Measurements from ENCODE around the gene OR6N1.

Gene OR6N1

GRCh38 chr1:158771950-158772866 lies at the start of gene OR6N1:
TSS of gene OR6N1 (minus strand) at chr1:158772195. CDS start at chr1:158766682, 5,513 bp downstream.
- no peak for DNase-seq (ENCODE audit: low read depth in 2 of 2, low spot score in 1 of 2)

GRCh38 chr1:158821723-158822122 lies 49.7 kb upstream of the OR6N1 start:
- no peak for DNase-seq (ENCODE audit: low read depth in 2 of 2, low spot score in 1 of 2)

GRCh38 chr1:158819461-158820443 lies 47.8 kb upstream of the OR6N1 start:
- no peak for DNase-seq (ENCODE audit: low read depth in 2 of 2, low spot score in 1 of 2)

GRCh38 chr1:158818975-158819431 lies 47.0 kb upstream of the OR6N1 start:
- no peak for DNase-seq (ENCODE audit: low read depth in 2 of 2, low spot score in 1 of 2)

GRCh38 chr1:158818560-158818959 lies 46.6 kb upstream of the OR6N1 start:
- DNase-seq (ENCODE audit: low read depth in 2 of 2, low spot score in 1 of 2): no peak

- DNase-seq (ENCODE audit: low read depth in 2 of 2, low spot score in 1 of 2): no peak
These were observed 43.0 kb upstream of the OR6N1 start for GRCh38 chr1:158814970-158815369.

- DNase-seq (ENCODE audit: low read depth in 2 of 2, low spot score in 1 of 2): no peak
These were observed 41.2 kb upstream of the OR6N1 start for GRCh38 chr1:158813164-158813563.

- no peak for DNase-seq (ENCODE audit: low read depth in 2 of 2, low spot score in 1 of 2)
These were observed 40.3 kb upstream of the OR6N1 start for GRCh38 chr1:158812336-158812735.

- no peak for DNase-seq (ENCODE audit: low read depth in 2 of 2, low spot score in 1 of 2)
These were observed 38.3 kb upstream of the OR6N1 start for GRCh38 chr1:158810311-158810710.

GRCh38 chr1:158809862-158810261 lies 37.9 kb upstream of the OR6N1 start:
- no peak for DNase-seq (ENCODE audit: low read depth in 2 of 2, low spot score in 1 of 2)

GRCh38 chr1:158809256-158809655 lies 37.3 kb upstream of the OR6N1 start:
- no peak for DNase-seq (ENCODE audit: low read depth in 2 of 2, low spot score in 1 of 2)

- DNase-seq (ENCODE audit: low read depth in 2 of 2, low spot score in 1 of 2): no peak
These were observed 35.0 kb upstream of the OR6N1 start for GRCh38 chr1:158806916-158807536.

GRCh38 chr1:158803678-158804077 lies 31.7 kb upstream of the OR6N1 start:
- DNase-seq (ENCODE audit: low read depth in 2 of 2, low spot score in 1 of 2): no peak

- no peak for DNase-seq (ENCODE audit: low read depth in 2 of 2, low spot score in 1 of 2)
These were observed 29.4 kb upstream of the OR6N1 start for GRCh38 chr1:158801396-158801795.

- no peak for DNase-seq (ENCODE audit: low read depth in 2 of 2, low spot score in 1 of 2)
These were observed 28.5 kb upstream of the OR6N1 start for GRCh38 chr1:158800526-158800925.

- DNase-seq (ENCODE audit: low read depth in 2 of 2, low spot score in 1 of 2): no peak
These were observed 27.7 kb upstream of the OR6N1 start for GRCh38 chr1:158799689-158800088.

GRCh38 chr1:158798531-158798930 lies 26.5 kb upstream of the OR6N1 start:
- DNase-seq (ENCODE audit: low read depth in 2 of 2, low spot score in 1 of 2): no peak

GRCh38 chr1:158794247-158794646 lies 22.3 kb upstream of the OR6N1 start:
- no peak for DNase-seq (ENCODE audit: low read depth in 2 of 2, low spot score in 1 of 2)

- no peak for DNase-seq (ENCODE audit: low read depth in 2 of 2, low spot score in 1 of 2)
These were observed 21.6 kb upstream of the OR6N1 start for GRCh38 chr1:158793604-158794003.

GRCh38 chr1:158781104-158781503 lies 9.1 kb upstream of the OR6N1 start, which contains the start of gene OR6N2:
TSS of gene OR6N2 (minus strand) at chr1:158781204. CDS start at chr1:158777635, 3,569 bp downstream.
- no peak for DNase-seq (ENCODE audit: low read depth in 2 of 2, low spot score in 1 of 2)

GRCh38 chr1:158754420-158754819 lies 17.6 kb downstream of the OR6N1 start, which contains the start of gene OR6K6:
TSS of gene OR6K6 (plus strand) at chr1:158754720. CDS start at chr1:158754888, 168 bp downstream.
- DNase-seq (ENCODE audit: low read depth in 2 of 2, low spot score in 1 of 2): no peak

All from stimulated activated CD8-positive, alpha-beta memory T cell treated with anti-CD3 and anti-CD28 coated beads, Interleukin-4, amount 100 ng/mL, for 4 hours (primary cell).